Measurements from ENCODE around the gene OR51G2.
A peak's percentile ranks its signal among the peaks of the same experiment; 100 is the strongest.

The OR51G2 gene

DNA sequence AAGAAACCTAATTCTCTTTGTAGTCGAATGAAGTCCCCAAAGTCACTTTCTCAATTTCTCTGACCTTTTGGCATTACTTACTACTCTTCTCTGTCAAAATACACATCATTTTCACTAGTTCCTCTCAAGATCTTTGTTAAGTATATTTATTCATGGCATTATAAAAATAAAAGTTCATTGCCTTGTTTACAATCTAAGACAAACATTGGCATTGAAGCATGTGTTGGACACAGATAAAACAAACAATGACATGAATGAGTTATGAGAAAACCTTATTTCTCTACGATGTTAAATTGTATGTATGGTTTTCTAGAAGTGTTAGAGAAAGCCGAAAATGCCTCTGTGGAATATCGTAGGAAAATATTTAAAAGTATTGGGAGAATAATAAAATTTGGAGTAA is 13.6 kb upstream of the OR51G2 start:
- DNase-seq (ENCODE audit: low read depth): peak; percentile 94
- TF ChIP-seq, protein P1, sequence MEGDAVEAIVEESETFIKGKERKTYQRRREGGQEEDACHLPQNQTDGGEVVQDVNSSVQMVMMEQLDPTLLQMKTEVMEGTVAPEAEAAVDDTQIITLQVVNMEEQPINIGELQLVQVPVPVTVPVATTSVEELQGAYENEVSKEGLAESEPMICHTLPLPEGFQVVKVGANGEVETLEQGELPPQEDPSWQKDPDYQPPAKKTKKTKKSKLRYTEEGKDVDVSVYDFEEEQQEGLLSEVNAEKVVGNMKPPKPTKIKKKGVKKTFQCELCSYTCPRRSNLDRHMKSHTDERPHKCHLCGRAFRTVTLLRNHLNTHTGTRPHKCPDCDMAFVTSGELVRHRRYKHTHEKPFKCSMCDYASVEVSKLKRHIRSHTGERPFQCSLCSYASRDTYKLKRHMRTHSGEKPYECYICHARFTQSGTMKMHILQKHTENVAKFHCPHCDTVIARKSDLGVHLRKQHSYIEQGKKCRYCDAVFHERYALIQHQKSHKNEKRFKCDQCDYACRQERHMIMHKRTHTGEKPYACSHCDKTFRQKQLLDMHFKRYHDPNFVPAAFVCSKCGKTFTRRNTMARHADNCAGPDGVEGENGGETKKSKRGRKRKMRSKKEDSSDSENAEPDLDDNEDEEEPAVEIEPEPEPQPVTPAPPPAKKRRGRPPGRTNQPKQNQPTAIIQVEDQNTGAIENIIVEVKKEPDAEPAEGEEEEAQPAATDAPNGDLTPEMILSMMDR (IDR thresholded peaks at IDR 0.05; ENCODE audit: control insufficient read depth, extremely low read depth, insufficient read depth): no peak

DNA sequence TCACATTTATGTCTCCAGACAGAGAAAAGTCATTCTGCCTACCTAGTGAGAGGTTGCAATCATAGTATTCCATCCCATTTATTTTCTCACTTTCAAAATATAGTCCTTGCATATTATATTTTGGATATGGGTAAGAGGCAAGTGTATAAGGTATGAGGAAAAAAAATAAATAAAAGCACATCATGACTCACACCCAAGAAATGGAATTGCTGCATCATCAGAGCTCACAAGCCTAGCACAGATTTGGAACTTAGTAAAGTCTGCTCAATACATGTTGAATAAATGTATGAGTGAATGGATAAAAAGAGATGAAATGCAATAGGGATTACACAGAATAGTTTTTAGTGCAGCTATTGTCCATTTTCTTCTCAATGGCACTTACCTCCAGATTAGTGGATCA is 7.5 kb upstream of the OR51G2 start:
- TF ChIP-seq, protein P1 (IDR thresholded peaks at IDR 0.05; ENCODE audit: control insufficient read depth, extremely low read depth, insufficient read depth): no peak
- H3K4me3 ChIP-seq (ENCODE audit: low read depth, low read length): no peak overlapping the region
- no peak for DNase-seq (ENCODE audit: low read depth)

More for the DNA sequence above, 13.6 kb upstream of the OR51G2 start:
- H3K4me3 ChIP-seq (ENCODE audit: low read depth, low read length): no peak overlapping the region

DNA sequence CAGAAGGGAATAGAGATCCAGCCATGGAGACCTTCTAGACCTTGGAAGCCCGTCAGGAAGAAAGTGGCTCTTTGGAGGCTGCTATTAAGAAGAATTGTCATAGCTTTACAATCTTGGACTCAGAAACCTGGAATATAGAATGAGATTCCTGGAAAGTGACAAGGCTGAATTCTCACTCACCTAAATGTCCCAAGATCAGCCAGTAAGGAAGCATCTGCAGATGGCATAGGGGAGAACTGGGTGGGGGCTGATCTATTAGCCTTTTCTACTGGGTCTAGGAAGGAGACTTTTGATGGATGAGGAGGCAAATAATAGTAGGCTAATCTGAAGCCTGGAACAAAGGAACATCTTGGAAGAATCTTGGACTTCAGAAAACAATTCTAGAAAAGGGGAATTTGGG is 5.1 kb upstream of the OR51G2 start, which contains the start of gene OR51G1:
Gene OR51G1 (minus strand): TSS at position 101 of the 400 bp plus-strand sequence. CDS start 0 bp downstream, at position 101.
- H3K4me3 ChIP-seq (ENCODE audit: low read depth, low read length): no peak within 1 kb of the TSS
- TF ChIP-seq, protein P1 (IDR thresholded peaks at IDR 0.05; ENCODE audit: control insufficient read depth, extremely low read depth, insufficient read depth): no peak
- DNase-seq (ENCODE audit: low read depth): no peak

DNA sequence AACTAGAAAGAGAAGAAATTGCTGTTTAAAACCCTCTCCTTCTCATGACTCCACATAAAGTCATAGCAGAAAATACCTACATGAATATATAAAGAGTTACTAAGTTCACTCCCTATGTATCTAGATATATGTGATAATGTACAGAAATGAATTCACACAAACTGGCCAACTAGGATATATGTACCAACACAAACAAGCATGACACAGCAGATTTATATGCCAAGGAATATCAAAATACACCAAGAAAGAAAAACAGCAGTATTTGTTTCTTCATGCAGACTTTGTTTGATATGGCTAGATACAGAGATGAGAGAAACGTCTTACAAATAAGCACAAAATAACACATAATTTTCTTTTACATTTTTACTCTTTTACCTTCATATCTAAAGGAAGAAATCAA is 3.2 kb upstream of the OR51G2 start:
- DNase-seq (ENCODE audit: low read depth): no peak
- no peak overlapping the region for H3K4me3 ChIP-seq (ENCODE audit: low read depth, low read length)
- TF ChIP-seq, protein P1 (IDR thresholded peaks at IDR 0.05; ENCODE audit: control insufficient read depth, extremely low read depth, insufficient read depth): no peak

DNA sequence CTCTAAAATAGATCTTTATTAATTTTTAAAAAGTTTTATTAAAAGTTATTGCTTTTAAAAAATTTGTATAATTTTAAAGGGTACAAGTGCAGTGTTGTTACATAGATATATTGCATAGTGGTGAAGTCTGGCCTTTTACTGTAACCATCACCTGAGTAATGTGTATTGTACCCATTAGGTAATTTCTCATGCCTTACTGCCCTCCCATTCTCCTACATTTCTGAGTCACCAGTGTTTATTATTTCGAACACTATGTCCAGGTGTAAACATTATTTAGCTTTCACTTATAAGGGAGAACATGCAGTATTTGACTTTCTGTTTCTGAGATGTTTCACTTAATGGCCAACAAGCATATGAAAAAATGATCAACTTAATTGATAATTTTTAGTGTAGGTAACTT is 2.6 kb upstream of the OR51G2 start:
- no peak for DNase-seq (ENCODE audit: low read depth)
- TF ChIP-seq, protein P1 (IDR thresholded peaks at IDR 0.05; ENCODE audit: control insufficient read depth, extremely low read depth, insufficient read depth): no peak
- no peak overlapping the region for H3K4me3 ChIP-seq (ENCODE audit: low read depth, low read length)

DNA sequence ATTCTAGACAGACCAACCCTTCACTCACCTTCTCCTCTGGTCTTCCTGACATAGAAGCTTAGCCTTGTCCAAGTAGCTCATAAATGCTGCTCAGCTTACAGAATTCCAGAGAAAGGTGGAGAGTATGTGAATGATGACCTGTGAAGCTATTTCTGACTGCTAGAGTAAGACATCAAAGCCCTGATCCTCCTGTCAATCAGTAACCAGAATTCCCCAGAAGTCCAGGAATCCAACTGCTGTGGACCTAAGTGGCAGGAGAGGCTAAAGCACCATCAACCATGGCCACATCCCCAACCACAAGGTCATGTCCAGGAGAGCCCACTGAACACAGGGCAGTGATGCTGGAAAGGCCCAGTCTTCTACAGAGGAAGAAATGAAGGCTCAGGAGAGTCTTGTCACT is 2.6 kb downstream of the OR51G2 start:
- DNase-seq (ENCODE audit: low read depth): no peak
- no peak overlapping the region for H3K4me3 ChIP-seq (ENCODE audit: low read depth, low read length)
- TF ChIP-seq, protein P1 (IDR thresholded peaks at IDR 0.05; ENCODE audit: control insufficient read depth, extremely low read depth, insufficient read depth): no peak

DNA sequence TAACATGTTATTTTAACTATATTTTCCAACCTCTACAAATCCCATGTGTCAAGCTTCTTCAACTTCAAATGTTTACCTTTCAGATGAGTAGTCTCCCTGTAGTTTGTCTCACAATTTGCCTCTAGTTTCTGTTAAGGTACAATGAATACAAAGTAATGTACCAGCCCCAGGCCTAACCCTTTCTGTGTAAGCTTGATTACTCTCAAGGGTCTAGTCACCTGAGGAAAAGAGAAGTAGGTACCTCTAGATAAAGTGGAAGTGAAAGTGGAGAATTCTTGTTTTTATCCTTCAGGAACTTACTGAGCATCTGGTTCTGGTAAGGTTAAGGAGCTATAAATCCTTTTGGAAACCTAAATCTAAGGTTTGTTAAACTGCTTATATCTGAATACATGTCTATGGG is 15.7 kb downstream of the OR51G2 start, which contains the start of gene OR51A7:
Gene OR51A7 (plus strand): TSS at position 300 of the 400 bp plus-strand sequence. CDS start 3,587 bp downstream, outside the sequence.
- TF ChIP-seq, protein P1 (IDR thresholded peaks at IDR 0.05; ENCODE audit: control insufficient read depth, extremely low read depth, insufficient read depth): no peak
- DNase-seq (ENCODE audit: low read depth): no peak
- H3K4me3 ChIP-seq (ENCODE audit: low read depth, low read length): no peak within 1 kb of the TSS
